A549 (cell line): Measurements from ENCODE around the gene CAMTA1. TPM values are rescaled to one million over a fixed set of nuclear protein-coding genes. Genes with fewer than 3 reads are reported as not detected.

ENCODE experiments used
- ATAC-seq, 2 experiments: fragments of 200-7000 bp in 1 of 2; fragments of >200 bp in 1 of 2; cut with Nextera tagmentation in 1 of 2; cut with Tn5 transposase in 1 of 2; 3 replicates each; pipeline versions ENCODE4 v1.8.0 to v1.9.1; 2018 to 2020; ENCODE audit warnings: mild to moderate bottlenecking in 1 of 2, moderate library complexity in 1 of 2
- CTCF ChIA-PET: fragments of 300-600 bp; sonication (Branson Sonifier 250); formaldehyde crosslinking; extraction: SDS; loops from one replicate; lab custom pipeline; 2021; ENCODE audit warnings: antibody characterized with exemption, inconsistent platforms; lab: Yijun Ruan, JAX
- POLR2A ChIA-PET: fragments of 350-600 bp; formaldehyde crosslinking; extraction: SDS; loops from one replicate; lab custom pipeline; 2021; ENCODE audit warnings: antibody characterized with exemption, inconsistent platforms; lab: Yijun Ruan, JAX
- DNase-seq, 2 experiments: peaks; one replicate each; pipeline versions ENCODE4 v3.0.0 to v3.0.0-alpha.2; 2011 to 2016; ENCODE audit warnings: low read depth in 1 of 2, low spot score in 1 of 2
- FAIRE-seq: peaks from 2 replicates; lab custom pipeline; 2011; peaks lifted over from hg19 to GRCh38; lab: Jason Lieb, UNC
- H3K27ac ChIP-seq, 2 experiments: fragments of >200 bp; sonication (Bioruptor Twin); formaldehyde crosslinking; 3 replicates each; pipeline ENCODE4 v1.5.1; 2016 to 2017
- H3K4me1 ChIP-seq: fragments of >200 bp; sonication (Bioruptor Twin); formaldehyde crosslinking; 3 replicates; pipeline ENCODE4 v1.6.1; 2016
- H3K4me2 ChIP-seq: fragments of >200 bp; sonication (Bioruptor Twin); formaldehyde crosslinking; 3 replicates; pipeline ENCODE4 v1.6.1; 2016
- H3K4me3 ChIP-seq: fragments of >200 bp; sonication (Bioruptor Twin); formaldehyde crosslinking; 3 replicates; pipeline ENCODE4 v1.5.1; 2016
- H3K9me3 ChIP-seq: fragments of >200 bp; sonication (Bioruptor Twin); formaldehyde crosslinking; 3 replicates; pipeline ENCODE4 v1.6.1; 2016
- BCL3 ChIP-seq: fragments of >200 bp; sonication (Bioruptor Twin); formaldehyde crosslinking; IDR thresholded peaks from 3 replicates; pipeline ENCODE4 v1.6.1; 2016
- BHLHE40 ChIP-seq: IDR thresholded peaks from 2 replicates; pipeline ENCODE4 v1.6.1; 2012; ENCODE audit warnings: low read depth, low read length, inconsistent platforms
- CBX8 ChIP-seq: fragments of 200-600 bp; sonication (generic); IDR thresholded peaks from 2 replicates; pipeline ENCODE4 v1.6.1; 2016
- CEBPB ChIP-seq, 2 experiments: fragments of >200 bp in 1 of 2; sonication (Bioruptor Twin) in 1 of 2; formaldehyde crosslinking in 1 of 2; IDR thresholded peaks; 2 replicates each; pipeline ENCODE4 v1.6.1; 2012 to 2016
- CHD2 ChIP-seq: fragments of 150-350 bp; IDR thresholded peaks from 2 replicates; pipeline ENCODE4 v1.6.1; 2014; ENCODE audit warnings: low read length; ENCODE audit not compliant: partially characterized antibody
- CHD4 ChIP-seq: fragments of 200-600 bp; sonication (generic); IDR thresholded peaks from 2 replicates; pipeline ENCODE4 v1.6.1; 2016; ENCODE audit warnings: antibody characterized with exemption, mild to moderate bottlenecking, borderline replicate concordance
- E2F6 ChIP-seq: IDR thresholded peaks from 2 replicates; pipeline ENCODE4 v1.6.1; 2012; ENCODE audit warnings: low read depth, borderline replicate concordance
- EHMT2 ChIP-seq: fragments of 200-600 bp; sonication (generic); IDR thresholded peaks from 2 replicates; pipeline ENCODE4 v1.6.1; 2016; ENCODE audit warnings: antibody characterized with exemption, low read depth, mild to moderate bottlenecking, moderate library complexity
- ESRRA ChIP-seq: fragments of 150-350 bp; IDR thresholded peaks from 2 replicates; pipeline ENCODE4 v1.6.1; 2014; ENCODE audit warnings: mild to moderate bottlenecking, low read length, borderline replicate concordance
- FOSB ChIP-seq: fragments of 250-450 bp; sonication (Bioruptor Pico); IDR thresholded peaks from 2 replicates; pipeline ENCODE4 v1.5.0; 2020; ENCODE audit warnings: mild to moderate bottlenecking, moderate library complexity
- JUN ChIP-seq, 2 experiments: fragments of >200 bp; sonication (Bioruptor Twin); formaldehyde crosslinking; IDR thresholded peaks; 2 replicates in 1 of 2; 3 replicates in 1 of 2; pipeline ENCODE4 v1.6.1; 2016 to 2017
- JUNB ChIP-seq: fragments of >200 bp; sonication (Bioruptor Twin); formaldehyde crosslinking; IDR thresholded peaks from 2 replicates; pipeline ENCODE4 v1.6.1; 2016
- KDM1A ChIP-seq: fragments of 200-600 bp; sonication (generic); IDR thresholded peaks from 2 replicates; pipeline ENCODE4 v1.6.1; 2016; ENCODE audit warnings: low read depth, mild to moderate bottlenecking
- KDM5A ChIP-seq: fragments of 200-600 bp; sonication (generic); IDR thresholded peaks from 2 replicates; pipeline ENCODE4 v1.6.1; 2016; ENCODE audit warnings: antibody characterized with exemption, mild to moderate bottlenecking
- MAFK ChIP-seq: fragments of 450-650 bp; IDR thresholded peaks from 2 replicates; pipeline ENCODE4 v1.6.1; 2014; ENCODE audit not compliant: partially characterized antibody
- MAX ChIP-seq: IDR thresholded peaks from 2 replicates; pipeline ENCODE4 v1.6.1; 2012
- MAZ ChIP-seq: fragments of 150-350 bp; IDR thresholded peaks from 2 replicates; pipeline ENCODE4 v1.6.1; 2014; ENCODE audit warnings: antibody characterized with exemption, low read depth, low read length, borderline replicate concordance
- NPAS2 ChIP-seq: fragments of 250-450 bp; sonication (Bioruptor Pico); IDR thresholded peaks from 2 replicates; pipeline ENCODE4 v1.8.0; 2022; ENCODE audit warnings: mild to moderate bottlenecking, moderate library complexity, borderline replicate concordance
- NR3C1 ChIP-seq: fragments of >200 bp; sonication (Bioruptor Twin); formaldehyde crosslinking; IDR thresholded peaks from 3 replicates; pipeline ENCODE4 v1.6.1; 2017
- POLR2AphosphoS2 ChIP-seq: conservative IDR thresholded peaks from 2 replicates; pipeline ENCODE4 v1.6.1; 2012; ENCODE audit warnings: low read length, improper control_type of control experiment, inconsistent platforms
- RAD21 ChIP-seq, 2 experiments: fragments of >200 bp in 1 of 2; sonication (Bioruptor Twin) in 1 of 2; formaldehyde crosslinking in 1 of 2; IDR thresholded peaks in 1 of 2; conservative IDR thresholded peaks in 1 of 2; 2 replicates in 1 of 2; 3 replicates in 1 of 2; pipeline ENCODE4 v1.6.1; 2012 to 2018; ENCODE audit warnings: inconsistent platforms in 1 of 2
- RARB ChIP-seq: fragments of 250-450 bp; sonication (Bioruptor Pico); IDR thresholded peaks from 2 replicates; pipeline ENCODE4 v1.8.0; 2021; ENCODE audit warnings: mild to moderate bottlenecking, moderate library complexity
- REST ChIP-seq: fragments of 200-600 bp; sonication (generic); IDR thresholded peaks from 2 replicates; pipeline ENCODE4 v1.6.1; 2016; ENCODE audit warnings: antibody characterized with exemption, mild to moderate bottlenecking, moderate library complexity
- SMC3 ChIP-seq: fragments of >200 bp; sonication (Bioruptor Twin); formaldehyde crosslinking; IDR thresholded peaks from 3 replicates; pipeline ENCODE4 v1.6.1; 2018; ENCODE audit warnings: inconsistent platforms
- TFCP2L1 ChIP-seq: fragments of 250-450 bp; sonication (Bioruptor Pico); IDR thresholded peaks from 2 replicates; pipeline ENCODE4 v1.5.0; 2021; ENCODE audit warnings: mild to moderate bottlenecking
- ZFP36 ChIP-seq: fragments of 450-650 bp; IDR thresholded peaks from 2 replicates; pipeline ENCODE4 v1.6.1; 2014; ENCODE audit warnings: borderline replicate concordance; ENCODE audit not compliant: partially characterized antibody
- WGBS: methylation state at CpG from one replicate; pipeline ENCODE4 v1.1.6; 2017; ENCODE audit errors: missing lambda C conversion rate; 5-methylcytosine and 5-hydroxymethylcytosine counted together
- polyA plus RNA-seq, 4 experiments: library from polyadenylated mRNA; depleted of rRNA in 3 of 4; stranded (reverse); fragments of >200 nt; fragmentation: RNase III in 1 of 4; extraction: RNeasy Plus Mini Kit Qiagen cat#74134 plus additional on column Dnase treatment in 1 of 4; gene quantifications; 2 replicates in 3 of 4; 3 replicates in 1 of 4; pipeline ENCODE4 v1.2.3, GENCODE V29; 2011 to 2017

CAMTA1 gene
- polyA plus RNA-seq, 2 of the 4 experiments (the other 2 are of a cell fraction): 58.8 to 75.0 TPM

- no peak for TF ChIP-seq TFCP2L1 (CRISPR knock-in tag)
- TF ChIP-seq SMC3: peak; percentile 19; the same call in 1 of the 3 replicates
- peak in 1 of 2 experiments; percentile 19; a peak in 1 of 5 replicates for TF ChIP-seq RAD21 (conservative IDR thresholded peaks at IDR 0.05 in 1 of 2, IDR thresholded peaks at IDR 0.05 in 1 of 2)
- no peak for TF ChIP-seq MAX
- Histone ChIP-seq H3K27ac (peak overlapping the region in 1 of 2 experiments; percentile 68; a peak in 3 of 6 replicates), H3K9me3 (no peaks in the 10 kb centered on the region), H3K4me2 (no peak overlapping the region), H3K4me1 (peaks cover 8% of the 10 kb centered on the region; the same call in 1 of the 3 replicates), H3K4me3 (no peak overlapping the region)
- FAIRE-seq (no peak), ATAC-seq (peak; percentile 55 to 73; a peak in 4 of 6 replicates), DNase-seq (peak in 1 of 2 experiments; percentile 27)
- ChIA-PET CTCF (interaction anchor here (0.6 to 2.5 kb wide), 3 partner anchors 59 to 474 kb away, joined by 3 to 8 read pairs (median 4); no protein-coding TSS in a partner anchor), POLR2A (no interaction called here)
- WGBS: 48% methylated on average over 4 of the region's 4 CpGs
These were observed 731.1 kb downstream of the CAMTA1 start for GRCh38 chr1:7516341-7516740.

GRCh38 chr1:7516929-7517328, 731.7 kb downstream of the CAMTA1 start:
- WGBS: 72% methylated on average over 5 of the region's 5 CpGs
- Histone ChIP-seq H3K27ac (no peak overlapping the region; a peak in 1 of 6 replicates), H3K4me2 (no peak overlapping the region), H3K9me3 (no peaks in the 10 kb centered on the region), H3K4me1 (peaks cover 8% of the 10 kb centered on the region; the same call in 1 of the 3 replicates), H3K4me3 (no peak overlapping the region)
- ChIA-PET POLR2A (no interaction called here), CTCF (interaction anchor here (1.4 to 2.5 kb wide), 2 partner anchors 59 to 474 kb away, joined by 3 to 8 read pairs; no protein-coding TSS in a partner anchor)
- TF ChIP-seq ZFP36 (no peak), MAFK (peak; percentile 91)
- ATAC-seq (no peak), DNase-seq (no peak), FAIRE-seq (no peak)

- FAIRE-seq: no peak
- 78% methylated on average over 10 of the region's 10 CpGs for WGBS
- no peak for TF ChIP-seq E2F6
- no peak for TF ChIP-seq KDM5A
- TF ChIP-seq BHLHE40: no peak
- TF ChIP-seq CEBPB (IDR thresholded peaks at IDR 0.05): no peak
- TF ChIP-seq KDM1A: no peak
- no peak for TF ChIP-seq JUNB
- no peak for TF ChIP-seq TFCP2L1 (CRISPR knock-in tag)
- no peak for TF ChIP-seq NR3C1
- no peak for TF ChIP-seq POLR2AphosphoS2
- TF ChIP-seq CBX8: no peak
- TF ChIP-seq EHMT2: no peak
- TF ChIP-seq CHD2: no peak
- no peak for TF ChIP-seq NPAS2 (CRISPR knock-in tag)
- TF ChIP-seq ESRRA: no peak
- Histone ChIP-seq H3K4me1 (peaks cover 8% of the 10 kb centered on the region; the same call in 1 of the 3 replicates), H3K27ac (no peak overlapping the region; a peak in 1 of 6 replicates), H3K9me3 (no peaks in the 10 kb centered on the region), H3K4me3 (no peak overlapping the region), H3K4me2 (no peak overlapping the region)
- DNase-seq: no peak
- ATAC-seq: no peak
- CTCF ChIA-PET: interaction anchor here (1.4 kb wide), 1 partner anchor 60 kb away, joined by 3 read pairs; no protein-coding TSS in a partner anchor
- POLR2A ChIA-PET: no interaction called here
These were observed 732.5 kb downstream of the CAMTA1 start for GRCh38 chr1:7517611-7518330.

GRCh38 chr1:7518411-7518810, 733.2 kb downstream of the CAMTA1 start:
- Histone ChIP-seq H3K27ac (peak overlapping the region in 1 of 2 experiments; percentile 16; a peak in 1 of 6 replicates), H3K4me1 (peaks cover 8% of the 10 kb centered on the region; the same call in 1 of the 3 replicates), H3K4me3 (no peak overlapping the region), H3K9me3 (no peaks in the 10 kb centered on the region), H3K4me2 (no peak overlapping the region)
- ATAC-seq (no peak), FAIRE-seq (no peak), DNase-seq (no peak)
- WGBS: 100% methylated on average over 3 of the region's 8 CpGs
- ChIA-PET POLR2A (no interaction called here), CTCF (no interaction called here)
- no peak for TF ChIP-seq MAZ
- TF ChIP-seq TFCP2L1 (CRISPR knock-in tag): no peak
- TF ChIP-seq CHD4: no peak
- no peak for TF ChIP-seq RARB (CRISPR knock-in tag)
- TF ChIP-seq REST: no peak
- no peak for TF ChIP-seq JUN (IDR thresholded peaks at IDR 0.05)
- TF ChIP-seq FOSB (CRISPR knock-in tag): no peak
- TF ChIP-seq BCL3: no peak
